HepG2 (cell line): ENCODE measurements around the gene G6PC2.

Experiments used
- ZFP41 ChIP-seq: sonication (generic); formaldehyde crosslinking; IDR thresholded peaks from 2 replicates; pipeline ENCODE4 v1.4.0; 2020; ENCODE audit warnings: mild to moderate bottlenecking, missing genetic modification reagents, borderline replicate concordance
- ZNF18 ChIP-seq: sonication (generic); formaldehyde crosslinking; IDR thresholded peaks from 2 replicates; pipeline ENCODE4 v1.8.0; 2022; ENCODE audit warnings: mild to moderate bottlenecking, missing genetic modification reagents; ENCODE audit not compliant: insufficient replicate concordance
- ZNF737 ChIP-seq: sonication (generic); formaldehyde crosslinking; IDR thresholded peaks from 2 replicates; pipeline ENCODE4 v1.5.0; 2020; ENCODE audit warnings: missing genetic modification reagents, mild to moderate bottlenecking, borderline replicate concordance
- ZNF740 ChIP-seq: sonication (generic); formaldehyde crosslinking; IDR thresholded peaks from 2 replicates; pipeline ENCODE4 v1.4.0; 2020; ENCODE audit warnings: missing genetic modification reagents
- ZSCAN29 ChIP-seq: sonication (generic); formaldehyde crosslinking; conservative IDR thresholded peaks from 2 replicates; pipeline ENCODE4 v1.4.0; 2020; ENCODE audit warnings: mild to moderate bottlenecking, missing genetic modification reagents
- TF ChIP-seq, protein P1 (sequence below): sonication (generic); formaldehyde crosslinking; IDR thresholded peaks from 2 replicates; pipeline ENCODE4 v1.4.0; 2020; ENCODE audit warnings: missing genetic modification reagents

- TF ChIP-seq ZFP41 (CRISPR knock-in tag), result no peak
- no peak for TF ChIP-seq ZNF737 (CRISPR knock-in tag)
- no peak for TF ChIP-seq ZSCAN29 (CRISPR knock-in tag)
- TF ChIP-seq ZNF18, result no peak
- TF ChIP-seq ZNF740, result no peak
- TF ChIP-seq, protein P1, sequence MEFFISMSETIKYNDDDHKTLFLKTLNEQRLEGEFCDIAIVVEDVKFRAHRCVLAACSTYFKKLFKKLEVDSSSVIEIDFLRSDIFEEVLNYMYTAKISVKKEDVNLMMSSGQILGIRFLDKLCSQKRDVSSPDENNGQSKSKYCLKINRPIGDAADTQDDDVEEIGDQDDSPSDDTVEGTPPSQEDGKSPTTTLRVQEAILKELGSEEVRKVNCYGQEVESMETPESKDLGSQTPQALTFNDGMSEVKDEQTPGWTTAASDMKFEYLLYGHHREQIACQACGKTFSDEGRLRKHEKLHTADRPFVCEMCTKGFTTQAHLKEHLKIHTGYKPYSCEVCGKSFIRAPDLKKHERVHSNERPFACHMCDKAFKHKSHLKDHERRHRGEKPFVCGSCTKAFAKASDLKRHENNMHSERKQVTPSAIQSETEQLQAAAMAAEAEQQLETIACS (CRISPR knock-in tag), result no peak
Measured at GRCh38 chr2:168913495-168913894, 12.4 kb downstream of the G6PC2 start.
